GM18873 (cell line): ENCODE measurements around the gene SLC25A43.
"Not testable (repeated sequence)": the region's sequence is repeated elsewhere in the genome, so short reads cannot be mapped to it uniquely, and the experiment has no call there.

Experiments
- ATAC-seq: cut with Tn5 transposase; IDR thresholded peaks from one replicate; pipeline ENCODE4 v1.9.1; 2021; ENCODE audit warnings: mild to moderate bottlenecking, moderate library complexity, moderate number of reproducible peaks; ENCODE audit not compliant: unreplicated experiment, low FRiP score

The SLC25A43 gene

DNA sequence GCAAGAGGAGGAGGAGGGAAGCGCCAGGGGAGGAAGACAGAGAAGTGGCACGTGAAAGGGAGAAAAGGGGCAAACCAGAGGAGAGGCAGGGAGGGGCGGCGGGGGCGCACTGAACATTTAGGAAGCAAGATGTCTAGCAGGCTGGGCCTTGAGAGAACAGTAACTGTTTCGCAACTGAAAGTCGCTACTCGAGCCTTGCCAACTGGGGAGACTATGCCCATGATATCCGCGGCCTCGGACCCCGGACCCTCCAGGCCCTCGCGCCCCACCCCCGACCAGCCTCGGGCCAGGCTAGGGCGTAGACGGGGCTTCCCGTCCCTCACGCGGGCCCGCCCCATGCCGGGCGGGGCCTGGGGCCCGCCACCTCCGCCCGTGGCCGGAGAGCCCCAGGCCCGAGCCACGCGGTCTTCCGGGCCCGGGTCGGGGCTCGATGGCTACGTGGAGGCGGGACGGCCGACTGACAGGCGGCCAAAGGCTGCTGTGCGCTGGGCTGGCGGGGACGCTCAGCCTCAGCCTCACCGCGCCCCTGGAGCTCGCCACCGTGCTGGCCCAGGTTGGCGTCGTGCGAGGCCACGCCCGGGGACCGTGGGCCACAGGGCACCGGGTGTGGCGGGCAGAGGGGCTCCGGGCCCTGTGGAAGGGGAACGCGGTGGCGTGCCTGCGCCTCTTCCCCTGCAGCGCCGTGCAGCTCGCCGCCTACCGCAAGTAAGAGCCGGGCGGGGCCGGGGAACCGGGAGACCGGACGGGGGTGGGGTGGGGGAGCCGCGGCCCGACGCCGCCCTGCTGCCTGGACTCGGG, at the start of gene SLC25A43:
Gene SLC25A43, plus strand, starts transcription at position 363 of the 798 bp plus-strand sequence. Its CDS starts 68 bp downstream, at position 431.
- peak; percentile 65 for ATAC-seq

DNA sequence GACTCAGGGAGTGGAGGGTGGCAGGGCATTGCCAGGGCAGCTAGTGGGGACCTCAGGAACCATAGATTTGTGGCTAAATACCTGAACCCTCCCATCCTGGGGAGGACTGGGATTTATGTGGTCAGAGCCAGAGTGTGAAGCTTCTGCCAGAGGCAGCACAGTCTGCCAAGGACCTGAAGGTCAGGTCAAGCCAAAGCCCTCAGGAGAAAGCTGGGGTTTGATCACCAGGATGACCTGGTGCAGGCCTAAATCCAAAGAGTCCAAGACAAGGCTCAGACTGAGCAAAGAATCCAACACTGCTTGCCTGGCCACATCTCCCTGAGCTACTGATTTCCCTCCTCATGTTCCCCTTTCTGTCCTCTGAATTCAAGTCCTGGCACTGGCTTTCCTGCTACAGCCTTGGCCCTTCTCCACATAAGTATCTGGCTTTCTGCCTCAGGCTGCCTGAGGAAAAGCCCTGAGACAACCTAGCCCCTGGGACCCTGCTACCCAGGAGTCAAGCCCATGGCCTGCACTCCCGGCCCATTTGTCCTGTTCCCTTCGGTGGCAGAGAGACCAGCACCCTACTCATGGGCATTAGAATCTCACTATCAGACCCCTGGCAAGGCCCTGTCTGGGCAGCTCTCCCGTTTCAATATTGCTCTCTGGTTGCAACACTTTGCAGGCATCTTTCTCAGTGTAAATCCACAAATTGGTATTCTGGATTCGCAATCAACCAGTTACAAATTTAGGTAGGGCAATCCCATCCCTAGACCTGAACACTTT, 39.3 kb upstream of the SLC25A43 start:
- ATAC-seq = no peak

DNA sequence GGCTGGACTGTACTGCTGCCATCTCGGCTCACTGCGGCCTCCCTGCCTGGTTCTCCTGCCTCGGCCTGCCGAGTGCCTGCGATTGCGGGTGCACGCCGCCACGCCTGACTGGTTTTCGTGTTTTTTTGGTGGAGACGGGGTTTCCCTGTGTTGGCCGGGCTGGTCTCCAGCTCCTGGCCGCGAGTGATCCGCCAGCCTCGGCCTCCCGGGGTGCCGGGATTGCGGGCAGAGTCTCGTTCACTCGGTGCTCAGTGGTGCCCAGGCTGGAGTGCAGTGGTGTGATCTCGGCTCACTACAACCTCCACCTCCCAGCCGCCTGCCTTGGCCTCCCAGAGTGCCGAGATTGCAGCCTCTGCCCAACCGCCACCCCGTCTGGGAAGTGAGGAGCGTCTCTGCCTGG, 37.7 kb upstream of the SLC25A43 start:
- not testable (repeated sequence) for ATAC-seq

DNA sequence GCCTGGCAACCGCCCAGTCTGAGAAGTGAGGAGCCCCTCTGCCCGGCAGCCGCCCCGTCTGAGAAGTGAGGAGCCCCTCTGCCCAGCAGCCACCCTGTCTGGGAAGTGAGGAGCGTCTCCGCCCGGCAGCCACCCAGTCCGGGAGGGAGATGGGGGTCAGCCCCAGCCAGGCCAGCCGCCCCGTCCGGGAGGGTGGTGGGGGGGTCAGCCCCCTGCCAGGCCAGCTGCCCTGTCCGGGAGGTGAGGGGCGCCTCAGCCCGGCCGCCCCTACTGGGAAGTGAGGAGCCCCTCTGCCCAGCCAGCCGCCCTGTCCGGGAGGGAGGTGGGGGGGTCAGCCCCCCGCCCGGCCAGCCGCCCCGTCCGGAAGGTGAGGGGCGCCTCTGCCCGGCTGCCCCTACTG, 37.1 kb upstream of the SLC25A43 start:
- not testable (repeated sequence) for ATAC-seq

DNA sequence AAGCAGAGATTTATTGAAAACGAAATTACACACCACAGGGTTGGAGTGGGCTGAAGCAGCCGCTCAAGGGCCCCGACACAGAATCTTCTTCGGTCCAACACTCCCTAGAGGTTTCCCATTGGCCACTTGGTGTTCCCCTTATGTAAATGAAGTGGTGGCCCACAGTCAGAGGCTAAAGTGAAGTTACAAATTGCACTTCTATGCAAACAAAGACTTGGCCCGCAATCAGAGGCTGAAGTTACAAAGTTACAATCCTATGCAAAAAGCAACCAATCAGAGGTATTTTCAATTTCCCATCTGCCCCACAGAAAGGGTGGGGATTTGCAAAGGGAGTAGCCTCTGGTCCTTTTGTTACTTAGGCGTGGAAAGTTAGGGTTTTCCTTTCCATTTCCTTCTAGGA, 35.7 kb upstream of the SLC25A43 start:
- no peak for ATAC-seq

DNA sequence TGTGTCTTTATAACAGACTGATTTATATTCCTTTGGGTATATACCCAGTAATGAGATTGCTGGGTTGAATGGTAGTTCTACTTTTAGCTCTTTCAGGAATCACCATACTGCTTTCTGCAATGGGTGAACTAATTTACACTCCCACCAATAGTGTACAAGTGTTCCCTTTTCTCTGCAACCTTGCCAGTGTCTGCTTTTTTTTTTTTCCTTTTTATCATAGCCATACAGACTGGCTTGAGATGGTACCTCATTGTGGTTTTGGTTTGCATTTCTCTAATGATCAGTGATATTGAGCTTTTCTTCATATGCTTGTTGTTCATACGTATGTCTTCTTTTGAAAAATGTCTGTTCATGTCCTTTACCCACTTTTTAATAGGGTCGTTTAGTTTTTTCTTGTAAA, 27.3 kb upstream of the SLC25A43 start:
- not testable (repeated sequence) for ATAC-seq

DNA sequence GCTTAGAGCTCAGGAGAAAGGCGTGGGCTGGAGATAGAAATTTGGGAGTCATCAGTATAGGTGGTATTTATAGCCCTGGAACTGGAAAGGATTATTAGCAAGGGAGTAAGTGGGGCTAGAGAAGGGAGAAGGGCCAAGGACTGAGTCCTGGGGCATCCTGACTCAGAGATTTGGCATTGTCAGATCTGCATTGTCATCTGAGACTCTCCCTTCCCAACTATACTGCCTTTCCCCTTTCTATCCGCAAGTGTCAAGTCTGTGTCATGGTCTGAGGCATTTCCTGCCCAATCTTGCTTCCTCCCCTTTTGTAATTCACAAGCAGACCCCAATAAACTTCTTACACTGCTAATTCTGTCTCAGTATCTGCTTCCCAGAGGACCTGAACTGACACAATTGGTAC, 24.4 kb upstream of the SLC25A43 start:
- ATAC-seq = no peak

DNA sequence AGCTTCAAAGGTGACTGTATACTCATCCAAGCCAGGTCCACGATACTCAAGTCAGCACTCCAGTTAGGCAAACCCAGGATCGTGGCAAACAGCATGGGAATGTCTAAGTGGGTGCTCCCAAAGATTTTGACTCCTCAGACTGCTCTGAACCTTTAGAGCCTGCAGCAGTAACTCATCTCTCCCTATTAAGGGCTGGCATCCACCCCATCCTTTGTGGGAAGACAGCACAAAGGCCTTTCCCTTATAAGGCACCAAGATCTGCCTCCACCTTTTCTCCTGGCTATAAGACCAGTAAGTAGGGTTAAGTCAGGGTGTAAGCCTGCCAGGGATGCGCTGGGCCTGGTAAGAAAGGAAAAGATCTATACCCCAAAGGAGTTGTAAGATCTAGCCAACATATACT, 23.6 kb upstream of the SLC25A43 start:
- no peak for ATAC-seq

DNA sequence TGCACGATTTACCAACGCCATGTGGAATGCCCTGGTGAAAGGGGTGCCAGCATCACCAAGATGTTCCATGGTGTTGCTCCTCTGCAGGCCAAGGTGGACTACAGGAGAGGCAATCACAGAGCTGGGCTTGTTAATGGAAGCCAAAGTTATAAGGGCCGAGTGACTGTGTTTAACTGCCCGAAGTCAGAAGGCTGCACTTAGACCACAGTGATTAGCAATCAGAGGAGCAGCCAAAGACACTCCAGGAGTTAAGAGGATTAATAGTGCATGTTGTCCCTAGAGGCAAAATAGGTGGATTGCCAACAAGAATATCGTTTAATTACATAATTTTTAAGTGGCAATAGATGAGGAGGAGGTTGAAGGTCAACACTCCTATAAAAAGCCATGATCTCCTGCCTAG, 22.8 kb upstream of the SLC25A43 start:
- no peak for ATAC-seq

DNA sequence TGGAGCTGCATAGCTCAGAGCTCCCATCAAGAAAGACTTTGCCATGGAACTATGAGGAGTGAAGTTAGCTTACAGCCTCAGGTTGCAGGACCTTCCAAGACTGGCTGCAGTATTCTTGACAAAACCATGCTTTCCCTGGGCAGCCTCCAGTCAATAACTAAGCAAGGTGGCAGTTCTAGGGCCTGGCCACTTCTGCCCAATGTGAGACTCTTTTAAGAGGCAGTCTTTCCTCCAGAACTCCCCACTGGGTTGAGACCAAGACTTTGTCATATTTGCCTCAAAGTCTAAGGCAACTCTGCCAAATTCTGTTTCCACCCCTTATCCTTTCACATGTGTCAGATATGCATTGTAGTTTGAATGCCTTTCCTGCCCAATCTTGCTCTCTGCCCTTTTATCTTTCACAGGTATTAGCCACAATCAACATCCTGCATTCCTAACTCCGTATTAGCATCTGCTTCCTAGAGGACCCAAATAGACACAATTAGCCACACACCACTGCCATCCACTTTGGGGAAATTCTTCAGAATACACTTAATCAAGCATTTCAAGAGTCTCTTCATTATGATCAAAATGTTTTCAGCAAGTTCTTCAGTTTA, 17.7 kb upstream of the SLC25A43 start:
- no peak for ATAC-seq

DNA sequence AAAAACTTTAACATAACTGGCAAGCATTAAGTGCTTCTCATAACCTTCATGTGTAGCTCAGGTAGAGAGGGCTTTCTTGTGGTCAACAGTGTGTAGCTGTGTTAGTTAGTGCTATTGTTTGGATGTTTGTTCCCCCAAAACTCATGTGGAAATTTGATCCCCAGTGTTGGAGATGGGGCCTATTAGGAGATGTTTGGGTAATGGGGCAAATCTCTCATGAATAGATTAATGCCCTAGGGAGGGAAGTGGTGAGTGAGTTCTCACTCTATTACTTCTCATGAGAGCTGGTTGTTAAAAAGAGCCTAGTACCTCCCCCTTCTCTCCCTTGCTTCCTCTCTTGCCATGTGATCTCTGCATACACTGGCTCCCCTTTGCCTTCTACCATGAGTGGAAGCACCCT, 16.5 kb upstream of the SLC25A43 start:
- no peak for ATAC-seq

DNA sequence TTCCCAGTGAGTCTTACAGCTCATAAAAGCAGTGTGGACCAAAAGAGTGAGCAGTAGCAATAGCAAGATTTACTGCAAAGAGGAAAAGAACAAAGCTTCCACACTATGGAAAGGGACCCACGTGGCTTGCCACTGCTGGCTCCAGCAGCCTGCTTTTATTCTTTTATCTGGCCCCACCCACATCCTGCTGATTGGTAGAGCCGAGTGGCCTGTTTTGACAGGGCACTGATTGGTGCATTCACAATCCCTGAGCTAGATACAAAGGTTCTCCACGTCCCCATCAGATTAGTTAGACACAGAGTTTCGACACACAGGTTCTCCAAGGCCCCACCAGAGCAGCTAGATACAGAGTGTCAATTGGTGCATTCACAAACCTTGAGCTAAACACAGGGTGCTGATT, 12.5 kb upstream of the SLC25A43 start:
- ATAC-seq = not testable (repeated sequence)

DNA sequence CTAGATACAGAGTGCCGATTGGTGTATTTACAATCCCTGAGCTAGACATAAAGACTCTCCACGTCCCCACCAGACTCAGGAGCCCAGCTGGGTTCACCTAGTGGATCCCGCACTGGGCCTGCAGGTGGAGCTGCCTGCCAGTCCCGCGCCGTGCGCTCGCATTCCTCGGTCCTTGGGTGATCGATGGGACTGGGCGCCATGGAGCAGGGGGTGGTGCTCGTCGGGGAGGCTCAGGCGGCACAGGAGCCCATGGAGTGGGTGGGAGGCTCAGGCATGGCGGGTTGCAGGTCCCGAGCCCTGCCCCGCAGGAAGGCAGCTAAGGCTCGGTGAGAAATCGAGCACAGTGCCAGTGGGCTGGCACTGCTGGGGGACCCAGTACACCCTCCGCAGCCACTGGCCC, 11.7 kb upstream of the SLC25A43 start:
- not testable (repeated sequence) for ATAC-seq

DNA sequence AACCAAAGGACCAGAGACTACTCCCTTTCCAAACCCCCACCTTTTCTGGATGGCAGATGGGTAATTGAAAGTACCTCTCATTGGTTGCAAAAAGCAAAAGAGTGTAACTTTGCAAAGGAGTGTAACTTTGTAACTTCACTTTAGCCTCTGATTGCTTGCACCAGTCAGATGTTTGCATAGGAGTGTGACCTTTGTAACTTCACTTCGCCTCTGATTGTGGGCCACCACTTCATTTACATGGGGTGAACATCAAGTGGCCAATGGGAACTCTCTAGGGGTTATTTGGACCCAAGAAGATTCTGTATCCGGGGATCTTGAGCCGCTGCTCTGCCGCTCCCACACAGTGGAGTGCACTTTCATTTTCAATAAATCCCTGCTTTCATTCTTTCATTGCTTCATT, 9.9 kb upstream of the SLC25A43 start:
- ATAC-seq = no peak

DNA sequence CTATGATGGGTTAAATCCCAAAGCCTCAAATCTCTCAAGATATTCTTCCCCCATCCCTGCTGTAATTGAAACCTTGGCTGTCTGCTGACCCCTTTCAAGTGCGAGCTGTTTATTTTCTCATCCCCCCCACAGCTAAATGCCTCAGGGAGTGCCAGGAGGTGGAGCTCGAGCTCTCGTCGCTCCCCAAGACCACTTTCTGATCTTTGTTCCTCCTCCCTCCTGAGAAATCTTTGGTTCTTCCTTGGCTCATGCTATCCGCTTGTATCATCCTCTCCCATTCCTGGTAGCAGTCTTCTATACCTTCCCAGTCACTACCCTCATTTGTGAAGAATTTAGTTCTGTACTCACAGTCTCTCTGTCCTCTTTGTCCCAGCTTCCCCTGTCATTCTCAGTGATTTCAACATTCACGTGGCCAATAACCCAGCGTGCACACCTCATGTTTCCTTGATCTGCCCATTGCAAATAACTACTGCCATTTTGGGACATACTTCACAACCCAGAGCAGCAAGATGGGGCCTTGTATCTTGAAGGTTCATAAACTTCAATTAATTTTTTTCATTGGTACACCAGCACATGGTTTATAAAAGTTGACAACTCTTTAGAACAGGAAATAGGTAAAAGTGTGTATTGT, 9.2 kb upstream of the SLC25A43 start:
- ATAC-seq = no peak

DNA sequence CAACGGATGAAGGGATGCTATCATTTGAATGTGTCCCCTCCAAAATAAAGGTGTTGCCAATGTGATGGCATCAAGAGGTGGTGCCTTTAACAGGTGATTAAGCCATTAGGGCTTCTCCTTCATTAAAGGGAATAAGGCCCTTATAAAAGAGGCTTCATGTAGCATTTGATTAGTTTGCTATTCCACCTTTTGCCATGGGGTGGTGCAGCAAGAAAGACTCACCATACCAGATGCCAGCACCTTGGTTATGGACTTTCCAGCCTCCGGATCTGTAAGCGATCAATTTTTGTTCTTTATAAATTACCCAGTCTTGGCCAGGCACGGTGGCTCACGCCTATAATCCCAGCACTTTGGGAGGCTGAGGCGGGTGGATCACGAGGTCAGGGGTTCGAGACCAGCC, 7.9 kb upstream of the SLC25A43 start:
- ATAC-seq = no peak

DNA sequence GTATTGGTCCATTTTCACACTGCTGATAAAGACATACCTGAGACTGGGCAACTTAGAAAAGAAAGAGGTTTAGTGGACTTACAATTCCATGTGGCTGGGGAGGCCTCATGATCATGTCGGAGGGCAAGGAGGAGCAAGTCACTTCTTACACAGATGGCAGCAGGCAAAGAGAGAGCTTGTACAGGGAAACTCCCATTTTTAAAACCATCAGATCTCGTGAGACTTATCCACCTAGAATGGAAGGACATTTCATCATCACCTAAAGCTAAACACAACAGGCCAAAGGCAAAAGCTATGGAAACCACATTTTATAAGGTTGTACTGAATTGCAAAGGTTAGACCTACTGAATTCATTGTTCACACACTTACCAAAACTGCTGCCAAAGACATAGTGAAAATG, 6.0 kb upstream of the SLC25A43 start:
- ATAC-seq = no peak

DNA sequence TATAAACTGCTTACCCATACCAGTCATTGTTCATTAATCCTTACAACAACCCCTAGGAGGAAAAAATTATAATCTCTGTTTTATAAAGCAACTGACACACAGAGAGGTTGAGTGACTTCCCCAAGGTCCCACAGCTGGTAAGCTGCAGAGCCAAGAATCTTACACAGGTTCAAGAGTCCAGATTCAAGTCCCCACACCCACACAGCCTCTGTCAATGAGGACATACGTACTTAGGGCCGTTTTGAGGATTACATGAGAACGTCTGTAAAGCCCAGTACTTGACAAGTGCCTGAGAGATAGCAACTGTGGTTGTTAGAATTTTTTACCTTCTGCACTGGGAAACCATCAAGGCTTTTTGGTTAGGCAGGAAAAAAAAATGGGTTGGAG, 556 bp upstream of the SLC25A43 start:
- no peak for ATAC-seq

DNA sequence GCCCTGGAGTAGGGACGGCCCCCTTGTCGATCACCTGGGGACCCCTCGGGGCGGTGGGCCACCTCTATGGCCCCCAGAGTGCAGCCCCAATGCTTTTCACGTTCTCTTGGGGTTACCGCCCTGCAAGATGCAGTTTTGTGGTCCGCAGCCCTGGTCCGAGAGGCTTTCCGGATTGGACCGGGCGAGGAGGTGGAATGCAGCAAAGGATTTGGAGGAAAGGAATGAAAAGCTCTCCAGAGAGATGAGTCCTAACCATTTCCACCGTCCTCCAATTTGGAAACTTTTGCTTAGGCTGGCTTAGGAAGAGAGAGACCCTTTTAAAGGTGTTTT, 601 bp downstream of the SLC25A43 start:
- peak; percentile 24 for ATAC-seq

DNA sequence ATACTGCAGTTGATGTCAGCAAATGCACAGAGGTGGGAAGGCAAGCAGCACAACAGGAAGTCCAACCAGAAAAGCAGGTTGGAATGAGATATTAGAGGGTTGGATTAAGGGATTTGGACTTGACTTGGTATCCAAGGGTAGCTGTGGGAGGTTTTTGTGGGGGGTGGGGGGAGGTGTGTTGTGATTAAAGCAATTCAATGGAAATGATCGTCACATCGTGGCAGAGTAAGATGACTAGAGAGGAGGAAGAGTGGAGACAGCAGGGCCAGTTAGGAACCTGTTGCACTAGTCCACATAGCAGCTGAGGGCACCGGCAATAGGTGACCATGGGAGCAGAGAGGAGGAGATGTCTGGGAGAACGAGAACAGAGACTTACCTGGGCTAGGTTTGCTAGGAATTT, 2.4 kb downstream of the SLC25A43 start:
- no peak for ATAC-seq

DNA sequence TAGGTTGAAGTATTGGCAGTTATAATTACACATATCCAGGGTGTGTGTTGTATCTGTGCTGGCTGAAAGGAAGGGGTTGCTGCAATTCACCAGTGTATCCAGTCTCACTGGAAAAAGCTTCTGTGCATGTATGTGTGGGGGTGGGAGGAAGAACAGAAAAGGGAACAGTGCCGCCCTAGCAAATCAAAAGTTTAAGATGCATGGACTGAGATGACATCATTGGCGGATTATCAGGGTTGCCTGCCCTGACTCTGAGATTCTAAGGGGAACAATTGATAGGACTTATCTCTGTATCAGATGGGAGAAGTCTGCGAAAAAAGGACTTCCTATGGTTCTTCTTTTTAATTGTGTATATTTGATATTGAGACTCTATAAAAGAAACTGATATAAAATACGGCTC, 3.5 kb downstream of the SLC25A43 start:
- no peak for ATAC-seq
